CD4-positive, alpha-beta T cell (primary cell): ENCODE data around the gene MRPL43. TPM values are rescaled to one million over a fixed set of nuclear protein-coding genes. Genes with fewer than 3 reads are reported as not detected.

Experiments used
- ATAC-seq: fragments of 200-7000 bp; cut with Tn5 transposase; one replicate; pipeline ENCODE4 v1.10.0; 2022; ENCODE audit warnings: mild to moderate bottlenecking; ENCODE audit not compliant: poor library complexity
- CTCF ChIA-PET: fragments of 350-600 bp; sonication (Branson Sonifier 250); formaldehyde crosslinking; loops from one replicate; lab custom pipeline; 2021; ENCODE audit warnings: antibody characterized with exemption, inconsistent platforms; lab: Charles Lee
- POLR2A ChIA-PET: fragments of 350-600 bp; sonication (Branson Sonifier 250); formaldehyde crosslinking; loops from one replicate; lab custom pipeline; 2021; ENCODE audit warnings: antibody characterized with exemption, inconsistent platforms; lab: Charles Lee
- DNase-seq, 14 experiments: peaks; one replicate each; pipeline ENCODE4 v3.0.0-alpha.2; 2013 to 2020; ENCODE audit warnings: mixed read lengths in 2 of 14
- H3K27ac ChIP-seq, 2 donors: one replicate each; pipeline versions ENCODE4 v1.5.1 to v1.7.0; 2013; ENCODE audit warnings: low read length in 2 of 2, low read depth in 1 of 2, mild to moderate bottlenecking in 1 of 2
- H3K27me3 ChIP-seq, 2 experiments: 1 replicate in 1 of 2; 2 replicates in 1 of 2; pipeline versions ENCODE4 v1.6.1 to v1.7.0; 2013; ENCODE audit warnings: low read length in 2 of 2, control low read depth in 1 of 2, mild to moderate bottlenecking in 1 of 2, moderate library complexity in 1 of 2; ENCODE audit not compliant: insufficient read depth in 2 of 2, control insufficient read depth in 1 of 2
- H3K36me3 ChIP-seq: one replicate; pipeline ENCODE4 v1.6.1; 2013; ENCODE audit warnings: low read length, control low read depth; ENCODE audit not compliant: insufficient read depth
- H3K4me1 ChIP-seq: one replicate; pipeline ENCODE4 v1.6.1; 2013; ENCODE audit warnings: low read length, control low read depth; ENCODE audit not compliant: insufficient read depth
- H3K4me3 ChIP-seq: one replicate; pipeline ENCODE4 v1.5.1; 2013; ENCODE audit warnings: mild to moderate bottlenecking, low read length, moderate library complexity
- H3K9me3 ChIP-seq, 2 experiments: 1 replicate in 1 of 2; 2 replicates in 1 of 2; pipeline versions ENCODE4 v1.6.1 to v1.7.0; 2013; ENCODE audit warnings: low read length in 2 of 2, mild to moderate bottlenecking in 2 of 2, control low read depth in 1 of 2, moderate library complexity in 1 of 2; ENCODE audit not compliant: control insufficient read depth in 1 of 2, insufficient read depth in 1 of 2
- H3K27ac Mint-ChIP-seq: one replicate; pipeline ENCODE4 v1.8.0; 2020; ENCODE audit warnings: mixed read lengths
- H3K27me3 Mint-ChIP-seq: one replicate; pipeline ENCODE4 v1.8.0; 2021; ENCODE audit warnings: mixed read lengths
- H3K36me3 Mint-ChIP-seq: one replicate; pipeline ENCODE4 v1.8.0; 2021; ENCODE audit warnings: low read depth, mixed read lengths
- H3K4me1 Mint-ChIP-seq: one replicate; pipeline ENCODE4 v1.8.0; 2021; ENCODE audit warnings: low read depth, mixed read lengths
- H3K4me3 Mint-ChIP-seq: one replicate; pipeline ENCODE4 v1.8.0; 2020; ENCODE audit warnings: mild to moderate bottlenecking, mixed read lengths
- H3K9me3 Mint-ChIP-seq: one replicate; pipeline ENCODE4 v1.8.0; 2020; ENCODE audit warnings: mixed read lengths
- CTCF ChIP-seq: fragments of 200-600 bp; IDR thresholded peaks from one replicate; pipeline ENCODE4 v1.8.0; 2022; ENCODE audit warnings: antibody characterized with exemption, mild to moderate bottlenecking
- intact Hi-C, 2 experiments: fragments of 100-400 bp; cut with DNase I in 1 of 2; cut with micrococcal nuclease in 1 of 2; formaldehyde crosslinking; loops; one replicate each; pipeline versions ENCODE4 v1.15.1 to v1.9.0; 2023 to 2025; cut with DNase I, micrococcal nuclease
- total RNA-seq, 174 experiments: library from RNA in 2 of 174; stranded (reverse) in 2 of 174; gene quantifications; one replicate each; pipeline ENCODE4 v1.2.3 and lab custom pipeline; 2021 to 2026

Gene MRPL43
- total RNA-seq, 2 experiments from 2014 or later: 28.5 to 31.0 TPM

GRCh38 chr10:101012525-101013364 is 25.4 kb upstream of the MRPL43 start:
- no peaks in the 10 kb centered on the region for H3K36me3 Mint-ChIP-seq
- POLR2A ChIA-PET: no interaction called here
- H3K27me3 Mint-ChIP-seq: peaks cover 40% of the 10 kb centered on the region
- H3K27ac Mint-ChIP-seq: no peak overlapping the region
- Histone ChIP-seq H3K4me1 (peaks cover 19% of the 10 kb centered on the region), H3K9me3 (no peaks in the 10 kb centered on the region), H3K27me3 (peaks cover 20 to 21% of the 10 kb centered on the region in 2 experiments), H3K36me3 (no peaks in the 10 kb centered on the region), H3K4me3 (no peak overlapping the region), H3K27ac (no peak overlapping the region)
- peaks cover 16% of the 10 kb centered on the region for H3K4me1 Mint-ChIP-seq
- DNase-seq: peak; percentile 60 to 86 (median 70)
- peak; percentile 88 for ATAC-seq
- intact Hi-C loops: loop anchor here (2.0 to 10.0 kb wide), 3 partner anchors 44 to 340 kb away; partner anchors contain the start of genes KAZALD1 (in 1 of the 2) and SEMA4G (in 1 of the 2)
- CTCF ChIA-PET: interaction anchor here (1.2 kb wide), 1 partner anchor 451 kb away, joined by 3 read pairs; no protein-coding TSS in a partner anchor
- H3K4me3 Mint-ChIP-seq: no peak overlapping the region
- H3K9me3 Mint-ChIP-seq: no peaks in the 10 kb centered on the region
- TF ChIP-seq CTCF: peak; percentile 87

- H3K4me1 Mint-ChIP-seq: peaks cover 16% of the 10 kb centered on the region
- Histone ChIP-seq H3K4me3 (no peak overlapping the region), H3K36me3 (no peaks in the 10 kb centered on the region), H3K9me3 (no peaks in the 10 kb centered on the region), H3K27ac (no peak overlapping the region), H3K4me1 (peaks cover 19% of the 10 kb centered on the region), H3K27me3 (peaks cover 11 to 13% of the 10 kb centered on the region in 2 experiments)
- intact Hi-C loops: loop anchor here (2.0 to 10.0 kb wide), 3 partner anchors 43 to 339 kb away; partner anchors contain the start of genes KAZALD1 (in 1 of the 2) and SEMA4G (in 1 of the 2)
- no peaks in the 10 kb centered on the region for H3K9me3 Mint-ChIP-seq
- H3K27ac Mint-ChIP-seq: no peak overlapping the region
- H3K4me3 Mint-ChIP-seq: no peak overlapping the region
- DNase-seq (no peak), ATAC-seq (no peak)
- no peaks in the 10 kb centered on the region for H3K36me3 Mint-ChIP-seq
- ChIA-PET CTCF (interaction anchor here (1.2 kb wide), 1 partner anchor 450 kb away, joined by 3 read pairs; no protein-coding TSS in a partner anchor), POLR2A (no interaction called here)
- TF ChIP-seq CTCF: no peak
- H3K27me3 Mint-ChIP-seq: peaks cover 31% of the 10 kb centered on the region
Measured at GRCh38 chr10:101011517-101012423, 24.5 kb upstream of the MRPL43 start.

- ChIA-PET CTCF (no interaction called here), POLR2A (no interaction called here)
- Mint-ChIP-seq H3K4me3 (no peak overlapping the region), H3K4me1 (peaks cover 16% of the 10 kb centered on the region), H3K36me3 (no peaks in the 10 kb centered on the region), H3K27me3 (peaks cover 20% of the 10 kb centered on the region), H3K9me3 (no peaks in the 10 kb centered on the region), H3K27ac (no peak overlapping the region)
- Histone ChIP-seq H3K4me1 (peaks cover 19% of the 10 kb centered on the region), H3K36me3 (peaks cover 2% of the 10 kb centered on the region), H3K27ac (no peak overlapping the region), H3K9me3 (no peaks in the 10 kb centered on the region), H3K4me3 (no peak overlapping the region), H3K27me3 (no peaks in the 10 kb centered on the region)
- intact Hi-C loops: loop anchor here in 1 of 2 experiments (5.0 to 10.0 kb wide), 2 partner anchors 54 to 338 kb away; partner anchors contain the start of gene KAZALD1
- ATAC-seq (no peak), DNase-seq (no peak)
- TF ChIP-seq CTCF: no peak
Measured at GRCh38 chr10:101010329-101010728, 23.0 kb upstream of the MRPL43 start.
